Astrocyte of the spinal cord (primary cell): ENCODE results near the gene BIRC2.

Source experiments
- DNase-seq: peaks from one replicate; pipeline ENCODE4 v3.0.0; 2011; ENCODE audit warnings: low read depth, low spot score
- H3K4me3 ChIP-seq: 2 replicates; pipeline ENCODE4 v1.5.1; 2011; ENCODE audit warnings: low read depth, mild to moderate bottlenecking, low read length, moderate library complexity
- CTCF ChIP-seq: IDR thresholded peaks from 2 replicates; pipeline ENCODE4 v1.5.1; 2012; ENCODE audit warnings: low read depth, mild to moderate bottlenecking, low read length, inconsistent platforms
- in situ Hi-C: cut with HindIII; loops from 2 replicates; pipeline ENCODE4 v1.10.0; 2017; ENCODE audit warnings: low sequenced_read_pairs

Gene BIRC2

GRCh38 chr11:102408339-102408738 lies 61.3 kb downstream of the BIRC2 start:
- H3K4me3 ChIP-seq = no peak overlapping the region
- in situ Hi-C loops = no loop called here
- DNase-seq = no peak
- TF ChIP-seq CTCF = no peak

- no peak overlapping the region for H3K4me3 ChIP-seq
- DNase-seq = peak; percentile 37
- in situ Hi-C loops = no loop called here
- no peak for TF ChIP-seq CTCF
Observed at GRCh38 chr11:102410382-102410784, 63.4 kb downstream of the BIRC2 start.

GRCh38 chr11:102411142-102411541 lies 64.1 kb downstream of the BIRC2 start:
- DNase-seq = no peak
- no peak for TF ChIP-seq CTCF
- in situ Hi-C loops = no loop called here
- H3K4me3 ChIP-seq = no peak overlapping the region

GRCh38 chr11:102413497-102413896 lies 66.5 kb downstream of the BIRC2 start:
- no peak overlapping the region for H3K4me3 ChIP-seq
- TF ChIP-seq CTCF = no peak
- no peak for DNase-seq
- in situ Hi-C loops = no loop called here

- no peak for TF ChIP-seq CTCF
- H3K4me3 ChIP-seq = no peak overlapping the region
- in situ Hi-C loops = no loop called here
- no peak for DNase-seq
Observed at GRCh38 chr11:102414559-102414958, 67.5 kb downstream of the BIRC2 start.

- no peak for DNase-seq
- in situ Hi-C loops = no loop called here
- no peak for TF ChIP-seq CTCF
- H3K4me3 ChIP-seq = no peak overlapping the region
Observed at GRCh38 chr11:102415304-102415916, 68.4 kb downstream of the BIRC2 start.

GRCh38 chr11:102416976-102417375 lies 70.0 kb downstream of the BIRC2 start:
- in situ Hi-C loops = no loop called here
- DNase-seq = no peak
- TF ChIP-seq CTCF = no peak
- H3K4me3 ChIP-seq = no peak overlapping the region
